NT2/D1 (cell line): ENCODE measurements around the gene NLN.

ENCODE experiments used
- SUZ12 ChIP-seq: IDR thresholded peaks from 2 replicates; pipeline ENCODE4 v1.6.1; 2011; ENCODE audit not compliant: insufficient read length, insufficient read depth; ENCODE audit errors: extremely low read depth
- YY1 ChIP-seq: IDR thresholded peaks from 2 replicates; pipeline ENCODE4 v1.6.1; 2011; ENCODE audit not compliant: insufficient read length, insufficient read depth
- ZNF274 ChIP-seq: IDR thresholded peaks from 2 replicates; pipeline ENCODE4 v1.6.1; 2011; ENCODE audit warnings: mild to moderate bottlenecking, low read depth, low read length

DNA sequence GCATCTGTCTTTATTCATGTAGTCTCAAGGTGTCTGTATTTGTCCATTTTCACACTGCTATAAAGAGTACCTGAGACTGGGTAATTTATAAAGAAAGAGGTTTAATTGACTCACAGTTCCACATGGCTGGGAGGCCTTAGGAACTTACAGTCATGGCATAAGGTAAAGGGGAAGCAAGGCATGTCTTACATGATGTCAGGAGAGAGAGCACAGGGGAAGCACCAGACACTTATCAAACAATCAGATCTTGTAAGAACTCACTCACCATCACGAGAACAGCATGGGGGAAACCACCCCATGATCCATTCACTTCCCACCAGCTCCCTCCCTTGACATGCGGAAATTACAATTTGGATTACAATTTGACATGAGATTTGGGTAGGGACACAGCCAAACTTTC, 44.2 kb downstream of the NLN start:
- TF ChIP-seq YY1 = no peak
- TF ChIP-seq ZNF274 = no peak
- no peak for TF ChIP-seq SUZ12
